Measurements from ENCODE around the gene FLCN. TPM values are rescaled to one million over a fixed set of nuclear protein-coding genes. Genes with fewer than 3 reads are reported as not detected.

Gene FLCN
- total and polyA plus RNA-seq, 4 donors = 31.4 to 118 (median 80.1) TPM

GRCh38 chr17:17236295-17237025 is 508 bp downstream of the FLCN start:
- TF ChIP-seq CTCF (IDR thresholded peaks at IDR 0.05; ENCODE audit: control extremely low read depth, extremely low read depth) = no peak
- 1 to 2% methylated on average over 31 of the region's 31 CpGs for WGBS, 2 donors
- no peaks in the 10 kb centered on the region for H3K27me3 ChIP-seq (ENCODE audit: control insufficient read depth in 3 of 3, insufficient read depth in 3 of 3, low read length in 2 of 3)
- H3K4me3 ChIP-seq = peak overlapping the region; percentile 100
- H3K27ac ChIP-seq (ENCODE audit: low read depth in 1 of 2, low read length in 1 of 2) = peak overlapping the region; percentile 96 to 100
- peaks cover 0 to 18% (median 7%) of the 10 kb centered on the region in 5 donors for H3K4me1 ChIP-seq (ENCODE audit: control insufficient read depth in 5 of 5, insufficient read depth in 5 of 5, low read length in 5 of 5)
- ATAC-seq (ENCODE audit: insufficient read depth, low FRiP score) = peak; percentile 15
- DNase-seq = peak; percentile 19 to 33 (median 24)
- peaks cover 0 to 15% (median 6%) of the 10 kb centered on the region in 4 donors for H3K36me3 ChIP-seq (ENCODE audit: control insufficient read depth in 4 of 4, insufficient read depth in 4 of 4, low read length in 4 of 4)
- no peaks in the 10 kb centered on the region for H3K9me3 ChIP-seq (ENCODE audit: control insufficient read depth in 4 of 4, insufficient read depth in 3 of 4, low read length in 3 of 4)
- peak overlapping the region; percentile 62 to 71 for H3K9ac ChIP-seq (ENCODE audit: insufficient read depth in 1 of 2, low read length in 2 of 2)

GRCh38 chr17:17235212-17236174 is 1.5 kb downstream of the FLCN start:
- no peaks in the 10 kb centered on the region for H3K27me3 ChIP-seq (ENCODE audit: control insufficient read depth in 3 of 3, insufficient read depth in 3 of 3, low read length in 2 of 3)
- peaks cover 0 to 21% (median 7%) of the 10 kb centered on the region in 4 donors for H3K36me3 ChIP-seq (ENCODE audit: control insufficient read depth in 4 of 4, insufficient read depth in 4 of 4, low read length in 4 of 4)
- WGBS, 2 donors = 51 to 66% methylated on average over 19 of the region's 19 CpGs
- H3K9me3 ChIP-seq (ENCODE audit: control insufficient read depth in 4 of 4, insufficient read depth in 3 of 4, low read length in 3 of 4) = no peaks in the 10 kb centered on the region
- H3K9ac ChIP-seq (ENCODE audit: insufficient read depth in 1 of 2, low read length in 2 of 2) = peak overlapping the region in 1 of 2 donors; percentile 62
- peaks cover 0 to 18% (median 7%) of the 10 kb centered on the region in 5 donors for H3K4me1 ChIP-seq (ENCODE audit: control insufficient read depth in 5 of 5, insufficient read depth in 5 of 5, low read length in 5 of 5)
- TF ChIP-seq CTCF (IDR thresholded peaks at IDR 0.05; ENCODE audit: control extremely low read depth, extremely low read depth) = no peak
- H3K4me3 ChIP-seq = peak overlapping the region; percentile 100
- peak overlapping the region; percentile 96 to 100 for H3K27ac ChIP-seq (ENCODE audit: low read depth in 1 of 2, low read length in 1 of 2)
- ATAC-seq (ENCODE audit: insufficient read depth, low FRiP score) (no peak), DNase-seq (peak; percentile 42 to 52 (median 51))

DNA sequence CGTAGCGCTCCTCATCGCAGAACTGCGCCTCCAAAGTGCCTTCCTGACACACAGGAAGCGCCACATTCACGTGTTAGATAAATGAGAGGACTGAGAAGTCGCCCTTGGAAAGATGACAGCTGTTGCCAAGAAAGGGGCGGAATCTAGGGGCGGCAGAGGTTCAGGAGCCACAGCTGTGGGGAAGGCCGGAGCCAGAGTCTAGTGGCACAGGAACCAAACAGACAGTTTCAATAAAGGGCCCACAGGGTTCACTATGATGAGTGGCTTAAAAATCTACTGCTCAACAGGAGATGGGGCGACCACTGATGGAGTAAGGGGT is 4.7 kb downstream of the FLCN start:
- peak in 2 of 3 donors; percentile 36 to 42 for DNase-seq
- no peak overlapping the region for H3K4me3 ChIP-seq
- H3K4me1 ChIP-seq (ENCODE audit: control insufficient read depth in 5 of 5, insufficient read depth in 5 of 5, low read length in 5 of 5) = peaks cover 0 to 18% (median 7%) of the 10 kb centered on the region in 5 donors
- TF ChIP-seq CTCF (IDR thresholded peaks at IDR 0.05; ENCODE audit: control extremely low read depth, extremely low read depth) = no peak
- WGBS, 2 donors = 85 to 86% methylated on average over 11 of the region's 11 CpGs
- no peak for ATAC-seq (ENCODE audit: insufficient read depth, low FRiP score)
- H3K27ac ChIP-seq (ENCODE audit: low read depth in 1 of 2, low read length in 1 of 2) = no peak overlapping the region
- no peaks in the 10 kb centered on the region for H3K27me3 ChIP-seq (ENCODE audit: control insufficient read depth in 3 of 3, insufficient read depth in 3 of 3, low read length in 2 of 3)
- H3K9me3 ChIP-seq (ENCODE audit: control insufficient read depth in 4 of 4, insufficient read depth in 3 of 4, low read length in 3 of 4) = no peaks in the 10 kb centered on the region
- H3K36me3 ChIP-seq (ENCODE audit: control insufficient read depth in 4 of 4, insufficient read depth in 4 of 4, low read length in 4 of 4) = peaks cover 2 to 52% (median 18%) of the 10 kb centered on the region in 4 donors
- H3K9ac ChIP-seq (ENCODE audit: insufficient read depth in 1 of 2, low read length in 2 of 2) = no peak overlapping the region

All from lung (tissue), 12 donors.